GM23248 (cell line): Measurements from ENCODE around the gene FAM186B.

Experiments used
- EZH2 ChIP-seq: fragments of 200-600 bp; sonication (generic); IDR thresholded peaks from 2 replicates; pipeline ENCODE4 v1.6.1; 2018; ENCODE audit warnings: antibody characterized with exemption, mild to moderate bottlenecking; ENCODE audit not compliant: insufficient read depth, poor library complexity, severe bottlenecking
- EZH2phosphoT487 ChIP-seq: fragments of 200-600 bp; sonication (generic); IDR thresholded peaks from 2 replicates; pipeline ENCODE4 v1.6.1; 2018; ENCODE audit warnings: antibody characterized with exemption, moderate library complexity, mild to moderate bottlenecking, low read depth; ENCODE audit not compliant: insufficient read depth

GRCh38 chr12:49643961-49644619, 38.7 kb upstream of the FAM186B start:
- TF ChIP-seq EZH2 (no peak), EZH2phosphoT487 (no peak)
